HepG2 (cell line): ENCODE measurements around the gene CFAP92. TPM values are rescaled to one million over a fixed set of nuclear protein-coding genes. Genes with fewer than 3 reads are reported as not detected.

Experiments used
- ATAC-seq: fragments of 200-7000 bp; cut with Tn5 transposase; 3 replicates; pipeline ENCODE4 v1.9.1; 2020; ENCODE audit warnings: mild to moderate bottlenecking, moderate library complexity
- BruUV-seq: library from RNA; stranded (reverse); fragments of 400-500 nt; replicated peaks from 2 replicates; lab custom pipeline; 2021; lab: Mats Ljungman, UMichigan
- CTCF ChIA-PET: fragments of 300-600 bp; formaldehyde crosslinking; extraction: SDS; loops from one replicate; lab custom pipeline; 2021; ENCODE audit warnings: low total read pairs, inconsistent platforms, low intra/inter-chr PET ratio; lab: Yijun Ruan, JAX
- POLR2A ChIA-PET: fragments of 350-600 bp; sonication (Branson Sonifier 250); formaldehyde crosslinking; loops from one replicate; lab custom pipeline; 2020; ENCODE audit warnings: antibody characterized with exemption, inconsistent platforms; lab: Yijun Ruan, JAX
- DNase-seq: peaks from one replicate; pipeline ENCODE4 v3.0.0-alpha.2; 2015; ENCODE audit warnings: low spot score
- FAIRE-seq: peaks from 3 replicates; lab custom pipeline; 2011; peaks lifted over from hg19 to GRCh38; lab: Jason Lieb, UNC
- H2AFZ ChIP-seq: one replicate; pipeline ENCODE4 v1.6.1; 2011; ENCODE audit warnings: low read length, inconsistent platforms
- H3K27ac ChIP-seq: fragments of 300-600 bp; 3 replicates; pipeline ENCODE4 v1.8.0; 2011; ENCODE audit warnings: mixed run types, mild to moderate bottlenecking, mixed read lengths, low read length, inconsistent platforms; ENCODE audit not compliant: insufficient read depth; ENCODE audit errors: extremely low read length
- H3K27me3 ChIP-seq, 2 experiments: fragments of 200-600 bp in 1 of 2; 2 replicates in 1 of 2; 3 replicates in 1 of 2; pipeline versions ENCODE4 v1.6.0 to v1.8.0; 2011; ENCODE audit warnings: low read length in 2 of 2, mild to moderate bottlenecking in 2 of 2, moderate library complexity in 2 of 2, inconsistent platforms in 1 of 2; ENCODE audit not compliant: insufficient read depth in 2 of 2, control insufficient read depth in 1 of 2
- H3K36me3 ChIP-seq, 2 experiments: fragments of 200-600 bp in 1 of 2; replicated peaks in 1 of 2; 2 replicates in 1 of 2; 3 replicates in 1 of 2; pipeline versions ENCODE4 v1.5.1 to v1.8.0; 2011; ENCODE audit warnings: low read length in 2 of 2, inconsistent platforms in 1 of 2; ENCODE audit not compliant: insufficient read depth in 2 of 2, control insufficient read depth in 1 of 2
- H3K4me1 ChIP-seq: 2 replicates; pipeline ENCODE4 v1.5.1; 2012; ENCODE audit warnings: low read length, inconsistent platforms; ENCODE audit not compliant: insufficient read depth
- H3K4me2 ChIP-seq: 2 replicates; pipeline ENCODE4 v1.6.0; 2011; ENCODE audit warnings: low read depth, low read length, inconsistent platforms
- H3K4me3 ChIP-seq, 3 experiments: fragments of 200-600 bp in 1 of 3; sonication (generic), shearing (Covaris generic) in 1 of 3; replicated peaks in 1 of 3; 2 replicates each; pipeline ENCODE4 v1.5.1; 2011 to 2016; ENCODE audit warnings: low read length in 3 of 3, inconsistent platforms in 2 of 3, low read depth in 2 of 3, mild to moderate bottlenecking in 2 of 3, control low read depth in 1 of 3, mixed read lengths in 1 of 3; ENCODE audit not compliant: insufficient read depth in 1 of 3
- H3K79me2 ChIP-seq: one replicate; pipeline ENCODE4 v1.6.1; 2011; ENCODE audit warnings: low read length, inconsistent platforms; ENCODE audit not compliant: insufficient read depth
- H3K9ac ChIP-seq: 2 replicates; pipeline ENCODE4 v1.6.0; 2011; ENCODE audit warnings: mild to moderate bottlenecking, low read depth, low read length, inconsistent platforms; ENCODE audit not compliant: insufficient read depth
- H3K9me3 ChIP-seq: 2 replicates; pipeline ENCODE4 v1.5.1; 2012; ENCODE audit warnings: mild to moderate bottlenecking, low read length
- H4K20me1 ChIP-seq: 2 replicates; pipeline ENCODE4 v1.6.0; 2011; ENCODE audit warnings: inconsistent platforms, mild to moderate bottlenecking, low read length, moderate library complexity; ENCODE audit not compliant: insufficient read depth
- FOXA1 ChIP-seq, 2 experiments: fragments of 450-650 bp in 1 of 2; sonication (generic) in 1 of 2; formaldehyde crosslinking in 1 of 2; IDR thresholded peaks; 2 replicates each; pipeline versions ENCODE4 v1.4.0 to v1.6.1; 2016 to 2020; ENCODE audit warnings: missing genetic modification reagents in 1 of 2
- GTF2F1 ChIP-seq: fragments of 150-350 bp; IDR thresholded peaks from 2 replicates; pipeline ENCODE4 v1.6.1; 2014; ENCODE audit warnings: low read length
- HDAC2 ChIP-seq: sonication (generic); formaldehyde crosslinking; IDR thresholded peaks from 2 replicates; pipeline ENCODE4 v1.4.0; 2020; ENCODE audit warnings: missing genetic modification reagents
- IKZF4 ChIP-seq: sonication (generic); formaldehyde crosslinking; IDR thresholded peaks from 2 replicates; pipeline ENCODE4 v1.5.1; 2020; ENCODE audit warnings: borderline replicate concordance, mild to moderate bottlenecking, low read depth, missing genetic modification reagents; ENCODE audit errors: not compliant biosample characterization
- MLLT10 ChIP-seq: sonication (generic); formaldehyde crosslinking; IDR thresholded peaks from 2 replicates; pipeline ENCODE4 v1.4.0; 2020; ENCODE audit warnings: missing genetic modification reagents
- NCOA1 ChIP-seq: sonication (generic); formaldehyde crosslinking; IDR thresholded peaks from 2 replicates; pipeline ENCODE4 v1.9.0; 2021; ENCODE audit warnings: missing genetic modification reagents
- NR3C1 ChIP-seq: sonication (generic); formaldehyde crosslinking; IDR thresholded peaks from 2 replicates; pipeline ENCODE4 v1.4.0; 2020; ENCODE audit warnings: missing genetic modification reagents
- ONECUT2 ChIP-seq: sonication (generic); formaldehyde crosslinking; IDR thresholded peaks from 2 replicates; pipeline ENCODE4 v1.4.0; 2020; ENCODE audit warnings: missing genetic modification reagents
- THAP11 ChIP-seq: IDR thresholded peaks from 2 replicates; pipeline ENCODE4 v1.6.1; 2016; ENCODE audit warnings: missing biosample characterization, missing genetic modification reagents
- ZNF232 ChIP-seq: sonication (generic); formaldehyde crosslinking; IDR thresholded peaks from 2 replicates; pipeline ENCODE4 v1.4.0; 2020; ENCODE audit warnings: missing genetic modification reagents, borderline replicate concordance
- ZNF501 ChIP-seq: sonication (generic); formaldehyde crosslinking; IDR thresholded peaks from 2 replicates; pipeline ENCODE4 v1.5.1; 2020; ENCODE audit warnings: mild to moderate bottlenecking, moderate library complexity, missing genetic modification reagents
- ZNF766 ChIP-seq: sonication (generic); formaldehyde crosslinking; IDR thresholded peaks from 2 replicates; pipeline ENCODE4 v1.5.0; 2020; ENCODE audit warnings: missing genetic modification reagents, borderline replicate concordance
- ZNF776 ChIP-seq: sonication (generic); formaldehyde crosslinking; IDR thresholded peaks from 2 replicates; pipeline ENCODE4 v1.4.0; 2020; ENCODE audit warnings: mild to moderate bottlenecking, missing genetic modification reagents
- ZNF782 ChIP-seq: sonication (generic); formaldehyde crosslinking; IDR thresholded peaks from 2 replicates; pipeline ENCODE4 v1.4.0; 2020; ENCODE audit warnings: missing genetic modification reagents, mild to moderate bottlenecking, borderline replicate concordance
- WGBS: methylation state at CpG from one replicate; pipeline ENCODE4 v1.1.6; 2017; ENCODE audit warnings: low lambda C conversion rate; 5-methylcytosine and 5-hydroxymethylcytosine counted together
- in situ Hi-C: cut with HindIII; loops from 2 replicates; pipeline ENCODE4 v1.10.0; 2017; ENCODE audit warnings: low pct_unique_long_range_greater_than_20kb; ENCODE audit not compliant: extremely low pct_ligation_motif_present
- intact Hi-C: fragments of 100-400 bp; cut with micrococcal nuclease; formaldehyde crosslinking; loops from one replicate; pipeline ENCODE4 v1.10.0; 2022; ENCODE audit not compliant: unreplicated experiment
- polyA plus RNA-seq, 8 experiments: library from polyadenylated mRNA; depleted of rRNA in 3 of 8; stranded (reverse) in 7 of 8; unstranded in 1 of 8; fragments of >200 nt; fragmentation: Illumina TruSeq in 4 of 8; extraction: Trizol in 4 of 8; gene quantifications; 2 replicates each; pipeline versions ENCODE4 v1.2.1 to v1.2.3, GENCODE V29; 2011 to 2016; ENCODE audit warnings: low read depth in 4 of 8, missing spikeins in 1 of 8, mixed read lengths in 1 of 8; ENCODE audit not compliant: insufficient read depth in 1 of 8
- total RNA-seq, 5 experiments: library from RNA; depleted of rRNA; stranded (reverse); fragments of >200 nt; fragmentation: Illumina TruSeq; extraction: Trizol; gene quantifications; 2 replicates each; pipeline ENCODE4 v1.2.3, GENCODE V29; 2016; ENCODE audit warnings: low read depth in 1 of 5

CFAP92 gene
- total and polyA plus RNA-seq, 2 of the 13 experiments (the other 11 are each of a cell fraction or from before 2014, with no cell fraction given) = 0.18 to 0.46 TPM

GRCh38 chr3:129014793-129015345 is 21.0 kb upstream of the CFAP92 start:
- ChIA-PET CTCF (no interaction called here), POLR2A (no interaction called here)
- FAIRE-seq = no peak
- BruUV-seq = no TSS peak
- Histone ChIP-seq H2AFZ (no peak overlapping the region), H3K4me3 (no peak overlapping the region), H3K4me2 (no peak overlapping the region), H3K27me3 (peaks cover 4 to 48% of the 10 kb centered on the region in 2 experiments; a peak in 4 of 5 replicates), H3K27ac (no peak overlapping the region), H3K36me3 (no peaks in the 10 kb centered on the region), H3K79me2 (no peaks in the 10 kb centered on the region), H3K9ac (no peak overlapping the region), H3K4me1 (peaks cover 32% of the 10 kb centered on the region), H3K9me3 (no peaks in the 10 kb centered on the region), H4K20me1 (no peaks in the 10 kb centered on the region)
- in situ Hi-C loops = no loop called here
- intact Hi-C loops = no loop called here
- ATAC-seq = no peak
- TF ChIP-seq ZNF782 (CRISPR knock-in tag) (no peak), FOXA1 (IDR thresholded peaks at IDR 0.05) (no peak), FOXA1 (CRISPR knock-in tag; IDR thresholded peaks at IDR 0.05) (no peak), MLLT10 (CRISPR knock-in tag) (no peak), ZNF501 (no peak), GTF2F1 (no peak), ZNF766 (CRISPR knock-in tag) (no peak), THAP11 (CRISPR knock-in tag) (no peak), ONECUT2 (CRISPR knock-in tag) (no peak), HDAC2 (CRISPR knock-in tag) (no peak), ZNF232 (no peak), IKZF4 (CRISPR knock-in tag) (no peak), NCOA1 (CRISPR knock-in tag) (no peak), ZNF776 (no peak), NR3C1 (CRISPR knock-in tag) (no peak)
- DNase-seq = no peak
- WGBS = 22% methylated on average over 4 of the region's 9 CpGs
